ENCODE data around the gene TRAF3.
"Not testable (repeated sequence)": the region's sequence is repeated elsewhere in the genome, so short reads cannot be mapped to it uniquely, and the experiment has no call there.

Gene TRAF3

DNA sequence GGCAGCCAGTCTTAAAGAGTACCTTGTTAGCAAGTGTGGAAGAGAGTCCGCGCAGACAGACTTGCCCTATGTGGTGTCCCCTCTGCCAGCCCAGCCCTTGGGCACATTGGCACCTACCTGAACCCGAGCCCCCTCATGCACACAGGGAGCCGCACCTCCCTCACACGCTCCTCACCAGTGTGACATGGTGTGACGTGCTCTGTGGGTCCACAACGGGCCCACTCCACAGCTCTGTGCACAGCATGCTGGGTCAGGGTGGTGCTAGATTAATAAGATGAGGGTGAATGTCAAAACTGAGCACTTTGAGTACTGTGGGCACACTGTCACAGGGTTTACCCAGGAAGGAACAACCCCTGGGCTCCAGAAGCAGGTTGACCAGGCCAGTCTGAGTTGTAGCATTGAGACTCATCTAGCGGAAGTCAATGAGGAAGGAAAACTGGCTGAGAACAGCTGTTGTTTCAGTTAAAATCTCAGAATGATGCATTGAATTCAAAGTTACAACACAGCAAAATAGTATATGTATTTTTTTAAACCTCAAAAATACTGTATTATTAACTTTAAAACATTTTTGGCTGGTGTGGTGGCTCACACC is 91.8 kb downstream of the TRAF3 start:
- DNase-seq: no peak

DNA sequence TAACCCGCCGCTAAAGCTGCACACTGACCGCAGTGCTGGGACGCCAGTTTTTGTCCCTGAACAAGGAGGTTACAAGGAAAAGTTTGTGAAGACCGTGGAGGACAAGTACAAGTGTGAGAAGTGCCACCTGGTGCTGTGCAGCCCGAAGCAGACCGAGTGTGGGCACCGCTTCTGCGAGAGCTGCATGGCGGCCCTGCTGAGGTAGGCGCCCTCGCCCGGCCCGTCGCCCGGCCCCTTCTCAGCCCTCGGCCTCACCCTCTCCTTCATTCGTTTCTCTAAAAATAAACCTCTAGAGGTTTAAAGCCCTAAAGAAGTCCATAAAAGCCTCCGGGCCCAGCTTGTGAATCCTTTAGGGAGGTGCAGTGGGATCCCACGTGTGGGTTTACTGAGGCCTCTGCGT is 93.0 kb downstream of the TRAF3 start:
- DNase-seq: no peak

DNA sequence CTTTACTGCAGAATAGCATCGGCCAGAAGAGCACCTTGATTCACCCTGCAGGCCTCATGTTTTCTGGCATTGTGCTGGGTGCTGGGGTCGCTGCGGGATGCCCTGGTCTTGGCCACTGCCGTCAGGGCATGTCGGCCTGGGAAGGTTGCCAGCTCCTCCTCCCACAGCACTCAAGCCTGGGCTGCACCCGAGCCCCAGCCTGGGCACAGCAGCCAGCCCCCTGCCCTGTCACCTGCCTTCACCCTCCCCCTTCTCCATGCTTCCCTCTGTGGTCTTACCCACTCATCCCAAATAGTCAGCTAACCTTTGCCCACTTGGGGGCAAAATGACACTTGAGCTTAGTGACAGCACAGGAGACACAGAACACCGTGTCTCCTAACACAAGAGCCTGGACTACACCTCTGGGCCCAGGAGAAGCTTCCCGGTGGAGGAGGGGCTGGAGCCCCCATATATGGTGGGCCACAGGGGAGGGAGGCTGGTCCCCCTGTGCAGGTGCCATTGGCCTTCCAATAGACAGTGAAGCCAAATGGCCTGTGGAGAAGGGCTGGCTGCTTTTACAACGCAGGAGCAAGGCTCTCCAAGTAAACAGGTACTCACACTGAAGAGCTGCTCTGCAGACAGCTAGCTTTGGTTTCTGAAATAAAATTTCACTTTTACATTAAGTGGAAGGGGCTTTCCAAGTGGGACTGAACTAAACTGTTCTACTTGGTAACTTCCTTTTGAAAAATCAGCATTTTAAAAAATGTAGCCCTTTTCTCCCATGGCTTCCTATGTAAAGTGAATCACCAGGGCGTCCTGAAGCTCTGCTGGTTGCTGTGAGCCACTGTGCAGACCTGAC is 94.0 kb downstream of the TRAF3 start:
- no peak for DNase-seq

DNA sequence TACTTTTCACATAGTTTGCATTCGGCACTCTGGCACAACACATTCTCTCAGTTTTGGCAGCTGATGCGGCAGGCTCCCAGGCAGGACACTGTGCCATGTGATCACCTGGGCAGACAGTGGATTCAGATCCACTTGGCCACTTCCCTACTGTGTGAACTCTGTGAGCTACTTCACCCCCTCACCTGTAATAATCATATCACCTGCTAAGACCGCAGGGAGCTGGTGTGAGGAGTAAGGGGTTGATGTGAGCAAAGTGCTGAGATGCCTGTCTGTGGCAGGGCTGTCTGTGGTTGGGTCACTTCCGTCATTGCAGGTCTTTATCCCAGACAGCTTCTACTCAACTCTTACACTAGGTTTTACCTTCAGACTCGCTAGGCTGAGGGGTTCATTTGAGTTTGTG is 94.8 kb downstream of the TRAF3 start:
- no peak for DNase-seq

DNA sequence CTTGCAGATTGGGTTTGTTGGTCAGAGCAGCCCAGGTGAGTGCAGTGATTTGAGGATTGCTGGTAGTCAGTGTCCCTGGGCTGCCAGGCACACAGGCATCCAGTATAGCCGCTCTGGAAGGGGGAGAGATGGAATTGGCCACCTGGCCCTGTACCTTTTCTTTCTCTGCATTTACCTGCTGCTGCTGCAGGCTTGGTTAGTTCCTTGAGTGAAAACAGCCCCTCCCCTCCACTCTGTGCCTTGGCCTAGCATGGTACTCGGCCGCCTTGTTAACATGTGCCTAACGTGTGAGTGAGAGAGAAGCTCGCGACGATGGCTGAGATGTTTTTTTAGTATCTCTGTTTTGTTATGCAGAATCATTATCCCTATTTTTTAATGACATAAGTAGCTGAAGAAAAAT is 95.9 kb downstream of the TRAF3 start:
- no peak for DNase-seq

DNA sequence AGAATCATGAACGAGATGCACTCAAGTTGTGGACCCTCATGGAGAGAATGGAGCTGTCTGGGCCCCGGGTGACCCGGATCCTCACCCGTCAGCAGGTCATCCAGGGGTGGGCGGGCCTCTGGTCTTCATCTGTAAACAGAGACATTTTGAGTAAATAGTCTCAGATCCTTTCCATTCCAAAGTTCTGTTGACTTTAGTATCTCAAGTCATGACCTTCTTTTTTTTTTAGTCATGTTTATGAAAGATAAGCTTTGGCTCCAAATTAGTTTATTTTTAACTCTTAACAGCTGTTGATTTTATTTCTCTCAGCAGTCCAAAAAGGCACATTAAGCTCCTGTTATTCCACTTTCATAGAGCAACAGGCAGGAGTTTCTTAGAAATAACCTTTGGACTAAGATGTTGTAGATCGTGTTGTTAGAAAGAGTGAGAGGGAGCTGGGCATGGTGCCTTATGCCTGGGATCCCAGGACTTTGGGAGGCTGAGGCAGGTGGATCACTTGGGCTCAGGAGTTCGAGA is 96.4 kb downstream of the TRAF3 start:
- no peak for DNase-seq

DNA sequence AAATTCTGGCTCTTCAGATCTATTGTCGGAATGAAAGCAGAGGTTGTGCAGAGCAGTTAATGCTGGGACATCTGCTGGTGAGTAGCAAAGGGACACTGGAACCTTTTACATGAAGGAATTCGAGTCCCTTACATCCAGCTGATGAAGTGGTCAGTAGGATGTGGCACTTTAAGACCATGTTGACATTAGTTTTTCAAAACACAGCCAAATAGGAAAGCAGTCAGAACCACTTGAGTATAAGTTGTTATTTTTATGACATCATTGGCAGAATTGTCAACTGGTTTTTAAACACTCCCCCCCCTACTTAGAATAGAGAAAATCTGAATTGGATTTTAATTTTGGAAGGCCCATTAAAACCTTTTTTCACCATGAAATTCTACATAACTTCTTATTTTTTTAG is 98.4 kb downstream of the TRAF3 start:
- DNase-seq: no peak

DNA sequence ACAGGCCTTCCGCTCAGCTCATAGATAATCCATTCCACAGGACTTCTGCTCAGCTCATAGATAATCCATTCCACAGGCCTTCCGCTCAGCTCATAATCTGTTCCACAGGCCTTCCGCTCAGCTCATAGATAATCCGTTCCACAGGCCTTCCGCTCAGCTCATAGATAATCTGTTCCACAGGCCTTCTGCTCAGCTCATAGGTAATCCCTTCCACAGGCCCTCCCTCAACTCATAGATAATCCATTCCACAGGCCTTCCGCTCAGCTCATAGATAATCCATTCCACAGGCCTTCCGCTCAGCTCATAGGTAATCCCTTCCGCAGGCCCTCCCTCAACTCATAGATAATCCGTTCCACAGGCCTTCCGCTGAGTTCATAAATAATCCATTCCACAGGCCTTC is 100.3 kb downstream of the TRAF3 start:
- DNase-seq: not testable (repeated sequence)

DNA sequence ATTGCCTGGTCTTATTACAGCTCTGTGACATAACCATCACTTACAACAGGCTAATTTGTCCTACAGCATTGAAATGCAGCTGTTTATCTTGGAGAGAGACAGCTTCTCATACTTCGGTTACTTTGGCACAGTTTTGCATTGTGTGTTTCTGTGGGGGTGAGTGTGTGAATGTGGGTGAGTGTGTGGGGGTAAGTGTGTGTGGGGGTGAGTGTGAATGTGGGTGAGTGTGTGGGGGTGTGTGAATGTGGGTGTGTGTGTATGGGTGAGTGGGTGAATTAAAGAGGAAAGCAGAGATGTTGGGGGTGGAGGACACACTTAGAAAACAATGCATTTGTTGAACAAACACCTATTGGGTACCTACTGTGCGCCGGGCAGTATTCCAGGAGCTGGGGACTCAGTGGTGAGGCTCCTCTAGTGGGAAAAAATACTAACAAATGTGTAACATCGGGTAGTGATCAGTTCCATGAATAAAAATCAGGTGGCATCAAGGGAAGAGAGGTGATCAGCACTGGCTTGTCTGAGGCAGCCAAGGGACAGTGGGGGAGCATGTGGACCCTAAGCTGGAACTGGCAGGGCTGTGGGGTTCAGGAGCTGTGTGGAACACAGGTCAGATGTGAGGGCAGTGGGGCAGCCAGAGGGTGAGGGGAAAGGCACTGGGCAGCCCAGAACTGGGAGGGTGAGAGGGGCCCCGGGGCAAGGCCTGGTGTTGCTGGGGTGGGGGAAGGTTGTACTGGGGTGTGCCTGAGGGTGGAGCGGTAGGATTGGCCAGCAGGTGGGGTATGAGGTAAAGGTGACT is 101.1 kb downstream of the TRAF3 start:
- DNase-seq: no peak

DNA sequence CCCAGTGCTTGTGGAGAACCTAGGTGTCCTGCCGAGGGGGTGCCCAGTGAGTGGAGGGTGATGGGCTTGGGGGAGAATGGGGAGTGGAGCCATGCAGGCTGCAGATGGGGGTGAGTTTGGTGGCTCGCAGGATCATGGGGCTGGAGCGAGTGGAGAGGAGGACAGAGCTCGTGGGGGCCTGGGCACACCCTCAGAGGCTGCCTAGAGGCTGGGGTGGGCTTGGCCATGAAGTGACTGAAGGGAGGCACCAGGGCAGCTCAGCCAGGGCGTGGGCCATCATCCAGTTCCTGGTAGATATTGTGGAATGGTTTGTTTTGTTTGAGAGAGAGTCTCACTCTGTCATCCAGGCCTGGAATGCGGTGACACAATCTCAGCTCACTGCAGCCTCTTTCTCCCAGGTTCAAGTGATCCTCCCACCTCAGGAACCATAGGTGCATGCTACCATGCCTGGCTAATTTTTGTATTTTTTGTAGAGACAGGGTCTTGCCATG is 101.8 kb downstream of the TRAF3 start:
- no peak for DNase-seq

DNA sequence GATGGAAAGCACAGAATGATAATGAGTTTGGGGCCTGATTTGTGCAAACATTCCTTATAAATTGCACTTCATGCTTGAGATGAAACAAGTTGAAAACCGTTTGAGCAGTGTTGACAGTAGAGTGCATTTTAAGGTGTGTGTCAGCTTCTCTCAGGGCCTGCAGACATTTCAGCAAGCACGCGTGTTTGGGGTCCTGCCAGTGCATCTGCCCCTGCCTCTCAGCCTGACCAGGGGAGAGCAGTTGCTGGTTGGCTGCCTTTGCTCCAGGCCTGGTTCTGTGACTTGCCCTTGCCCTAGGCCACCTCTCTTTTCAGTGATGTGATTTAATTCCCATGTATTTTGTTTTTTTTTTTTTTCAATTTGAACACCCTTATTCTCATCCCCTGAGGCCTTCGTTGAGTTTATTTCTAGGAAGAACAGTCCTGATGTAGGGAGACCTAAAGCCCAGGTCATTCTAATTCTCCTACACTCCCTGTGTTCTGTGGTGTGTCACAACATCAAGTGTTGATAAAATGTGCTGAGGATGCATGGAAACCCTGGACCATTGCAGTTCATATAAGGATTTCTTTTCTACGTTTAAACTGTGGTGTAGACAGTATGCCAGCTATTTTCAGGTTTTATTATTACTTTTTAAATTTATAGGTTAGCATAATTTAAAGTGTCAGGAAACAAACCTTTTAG is 105.1 kb downstream of the TRAF3 start:
- no peak for DNase-seq

DNA sequence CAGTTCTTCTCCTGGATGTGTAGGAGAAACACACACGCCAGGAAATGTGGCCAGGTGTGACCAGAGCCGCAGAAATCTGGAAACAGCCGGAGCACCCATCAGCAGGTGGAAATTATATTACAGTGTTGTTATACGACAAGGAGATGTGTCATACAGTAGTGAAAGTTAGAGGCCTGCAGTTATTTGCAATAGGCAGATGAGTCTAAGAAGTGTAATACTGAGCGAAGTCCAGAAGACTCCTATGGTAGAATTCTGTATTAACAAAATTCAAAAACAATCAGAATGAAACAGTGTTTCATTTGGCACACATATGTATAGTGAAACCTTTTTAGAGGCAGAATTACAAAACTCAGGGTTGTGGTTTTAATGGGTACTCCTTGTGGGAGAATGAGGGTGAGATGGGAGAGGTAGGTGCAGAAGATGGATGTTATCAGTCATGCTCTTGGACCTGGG is 105.9 kb downstream of the TRAF3 start:
- DNase-seq: no peak

DNA sequence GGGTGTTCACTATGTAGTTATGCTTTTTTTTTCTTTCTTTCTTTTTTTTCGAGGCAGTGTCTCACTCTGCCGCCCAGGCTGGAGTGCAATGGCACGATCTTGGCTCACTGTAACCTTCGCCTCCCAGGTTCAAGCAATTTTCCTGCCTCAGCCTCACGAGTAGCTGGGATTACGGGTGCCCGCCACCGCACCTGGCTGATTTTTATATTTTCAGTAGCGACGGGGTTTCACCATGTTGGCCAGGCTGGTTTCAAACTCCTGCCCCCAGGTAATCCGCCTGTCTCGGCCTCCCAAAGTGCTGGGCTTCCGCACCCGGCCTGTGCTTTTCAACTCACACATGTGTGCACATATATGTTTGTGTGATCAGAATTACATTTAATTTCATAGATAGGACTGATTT is 106.3 kb downstream of the TRAF3 start:
- DNase-seq: no peak

DNA sequence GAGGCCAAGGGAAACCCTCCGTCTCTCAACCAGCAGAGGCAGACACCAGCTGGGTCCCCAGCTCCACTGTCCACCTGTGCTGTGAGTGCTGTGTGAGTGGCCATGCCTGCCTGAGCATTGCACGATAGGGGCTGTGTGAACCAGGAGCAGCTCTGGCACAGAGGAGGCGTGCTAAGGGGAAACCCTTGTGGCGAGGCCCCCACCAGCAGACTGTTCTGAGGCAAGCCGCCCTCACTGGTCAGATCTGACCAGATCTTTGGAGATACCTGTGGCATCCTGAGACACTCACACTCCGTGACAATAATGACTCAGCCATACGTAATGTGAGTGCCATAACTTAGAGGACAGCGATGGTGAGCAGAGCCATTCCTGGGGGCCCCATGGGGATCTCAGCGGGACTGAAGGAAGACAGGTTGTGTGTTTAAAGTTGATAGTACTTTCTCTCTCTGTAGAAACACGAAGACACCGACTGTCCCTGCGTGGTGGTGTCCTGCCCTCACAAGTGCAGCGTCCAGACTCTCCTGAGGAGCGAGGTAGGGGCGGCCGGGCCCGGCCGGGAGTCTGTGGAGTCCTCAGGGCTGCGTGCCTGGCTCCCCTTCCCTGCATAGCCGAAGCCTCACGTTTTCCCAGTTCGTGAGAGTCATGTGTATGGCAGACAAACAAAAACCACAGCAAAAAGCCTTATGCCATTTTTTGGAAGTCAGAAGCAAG is 108.6 kb downstream of the TRAF3 start:
- no peak for DNase-seq

DNA sequence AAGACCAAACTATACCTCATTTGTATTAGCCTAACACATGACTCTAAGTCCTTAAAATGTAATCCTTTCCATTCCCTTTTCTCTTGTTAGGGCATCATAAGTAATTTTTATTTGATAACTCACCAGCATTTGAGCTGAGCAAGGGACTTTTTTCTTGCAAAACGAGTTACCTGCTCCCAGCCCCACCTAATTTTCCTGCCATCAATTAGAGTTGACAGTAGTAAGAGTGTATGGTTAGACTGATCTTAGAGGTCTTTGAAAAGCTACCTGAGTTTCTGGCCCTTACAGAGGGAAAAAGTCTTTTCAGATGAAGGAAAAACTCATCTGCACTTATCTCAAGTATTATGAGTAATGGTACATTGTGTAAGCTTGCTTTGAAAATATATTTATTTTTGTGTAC is 111.5 kb downstream of the TRAF3 start:
- DNase-seq: no peak

DNA sequence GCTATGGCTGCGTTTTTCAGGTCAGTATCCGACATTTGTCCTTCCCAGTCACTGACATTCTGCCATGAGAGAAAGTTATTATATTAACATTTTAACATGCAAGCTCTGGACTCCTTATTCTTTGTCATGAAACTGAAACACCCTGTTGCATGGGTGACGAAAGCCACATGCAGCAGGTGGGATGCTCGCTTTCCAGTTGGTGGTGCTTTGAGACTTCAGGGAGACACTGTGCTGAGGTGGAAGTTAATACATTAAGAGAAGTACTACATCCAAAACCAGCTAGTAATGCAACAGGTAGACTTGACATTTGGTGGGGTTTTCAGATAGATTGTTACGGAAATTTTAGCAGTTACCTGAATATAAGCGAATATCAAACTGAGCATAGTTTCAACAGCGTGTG is 112.4 kb downstream of the TRAF3 start:
- no peak for DNase-seq

DNA sequence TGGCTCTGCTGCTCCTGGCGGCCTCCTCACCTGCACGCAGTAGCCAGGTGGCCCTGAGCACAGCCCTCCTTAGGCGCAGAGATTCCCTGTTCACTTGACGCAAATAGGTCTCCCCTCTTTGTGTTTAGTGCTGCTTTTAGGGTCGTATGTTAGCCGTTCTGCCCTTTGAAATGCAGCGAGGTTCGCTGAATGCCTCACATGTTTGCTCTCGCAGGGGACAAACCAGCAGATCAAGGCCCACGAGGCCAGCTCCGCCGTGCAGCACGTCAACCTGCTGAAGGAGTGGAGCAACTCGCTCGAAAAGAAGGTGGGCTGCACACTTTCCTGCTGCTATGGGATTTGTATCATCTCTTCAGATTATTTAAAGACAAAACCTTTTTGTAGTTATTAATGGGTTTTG is 113.9 kb downstream of the TRAF3 start:
- no peak for DNase-seq

DNA sequence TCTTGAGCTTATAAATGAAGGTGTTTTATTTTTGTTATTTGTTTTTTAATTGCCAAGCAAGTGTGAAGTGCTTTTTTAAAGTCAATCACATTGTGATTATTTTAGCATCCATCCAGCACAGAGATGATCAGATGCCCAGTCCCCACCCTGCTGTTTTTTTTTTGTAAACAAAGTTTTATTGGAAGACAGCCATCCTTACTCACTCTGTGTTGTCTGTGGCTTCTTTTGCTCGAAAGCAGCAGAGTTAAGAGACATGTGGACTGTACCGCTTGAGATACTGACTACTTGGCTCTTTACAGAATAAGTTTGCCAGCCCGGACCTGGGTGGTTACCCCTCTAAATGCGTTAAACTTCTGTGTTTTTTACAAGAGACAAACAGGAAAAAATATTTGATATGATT is 114.3 kb downstream of the TRAF3 start:
- no peak for DNase-seq

DNA sequence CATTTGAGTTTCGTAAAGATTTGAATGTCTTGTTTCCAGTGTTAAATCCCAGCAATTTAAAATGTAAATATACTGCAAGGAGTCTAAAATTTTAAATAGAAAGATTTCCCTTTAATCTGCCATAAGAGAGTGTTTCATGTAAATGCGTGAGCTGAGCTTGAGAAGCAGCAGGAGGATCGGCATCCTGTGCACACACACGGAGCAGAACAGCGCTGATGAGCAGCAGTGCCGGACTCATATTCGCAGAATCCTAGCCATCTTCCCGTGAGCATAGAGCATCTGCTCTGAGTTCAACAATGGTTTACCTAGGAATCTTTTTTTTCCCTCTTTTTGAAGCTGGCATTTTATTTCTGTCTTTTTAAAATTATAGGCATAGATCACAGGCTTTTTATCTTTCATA is 115.4 kb downstream of the TRAF3 start:
- DNase-seq: no peak

DNA sequence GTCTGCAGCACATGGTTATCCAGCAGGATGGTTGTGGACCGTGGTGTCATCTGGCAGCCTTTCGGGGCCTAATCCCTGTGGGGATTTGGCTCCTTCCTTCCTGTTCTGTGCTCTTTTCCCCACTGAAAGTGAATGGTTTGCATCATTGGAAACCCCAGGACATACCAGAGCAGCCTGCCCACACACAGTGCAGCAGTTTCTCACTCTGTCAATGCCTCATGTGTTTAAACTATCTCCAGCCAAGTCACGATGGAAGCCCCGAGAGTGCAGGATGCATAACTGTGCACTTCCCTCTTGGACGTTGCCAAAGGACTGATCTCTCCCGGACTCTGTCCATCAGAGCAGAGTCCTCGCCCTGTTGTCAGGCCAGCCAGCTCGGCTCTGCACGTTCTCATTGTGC is 116.2 kb downstream of the TRAF3 start:
- DNase-seq: no peak

DNA sequence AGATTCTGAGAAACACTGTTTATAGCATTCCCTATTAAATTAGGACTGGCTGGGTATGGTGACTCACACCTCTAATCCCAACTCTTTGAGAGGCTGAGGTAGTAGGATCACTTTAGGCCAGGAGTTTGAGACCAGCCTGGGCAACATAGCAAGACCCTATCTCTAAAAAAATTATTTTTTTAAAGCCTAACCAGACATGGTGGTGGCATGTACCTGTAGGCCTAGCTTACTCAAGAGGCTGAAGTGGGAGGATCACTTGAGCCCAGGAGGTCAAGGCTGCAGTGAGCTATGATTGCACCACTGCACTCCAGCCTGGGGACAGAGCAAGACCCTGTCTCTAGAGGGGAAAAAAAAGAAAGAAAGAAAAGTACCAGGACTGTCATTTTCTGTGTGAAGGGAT is 119.5 kb downstream of the TRAF3 start:
- DNase-seq: not testable (repeated sequence)

Measured in activated naive CD4-positive, alpha-beta T cell treated with anti-CD3 and anti-CD28 coated beads, Interleukin-2, amount 50 U/mL, for 16 hours (primary cell).